Karpas-422 (cell line): Measurements from ENCODE around the gene RXFP4. TPM values are rescaled to one million over a fixed set of nuclear protein-coding genes. Genes with fewer than 3 reads are reported as not detected.

ENCODE experiments used
- DNase-seq: peaks from one replicate; pipeline ENCODE4 v3.0.0-alpha.2; 2015
- H2AFZ ChIP-seq: fragments of 200-600 bp; sonication (generic); 2 replicates; pipeline ENCODE4 v1.6.1; 2014; ENCODE audit warnings: antibody characterized with exemption, low read length, mixed read lengths
- H3K27ac ChIP-seq: fragments of 200-600 bp; sonication (generic); 2 replicates; pipeline ENCODE4 v1.5.1; 2014; ENCODE audit warnings: mild to moderate bottlenecking, low read length, moderate library complexity
- H3K27me3 ChIP-seq: fragments of 200-600 bp; sonication (generic); 2 replicates; pipeline ENCODE4 v1.6.1; 2014; ENCODE audit warnings: low read length, mixed read lengths
- H3K36me3 ChIP-seq: fragments of 200-600 bp; sonication (generic); 2 replicates; pipeline ENCODE4 v1.6.1; 2014; ENCODE audit warnings: low read length, mixed read lengths; ENCODE audit not compliant: insufficient read depth
- H3K4me1 ChIP-seq: fragments of 200-600 bp; sonication (generic); 2 replicates; pipeline ENCODE4 v1.6.1; 2014; ENCODE audit warnings: mild to moderate bottlenecking, low read length, mixed read lengths
- H3K4me2 ChIP-seq: fragments of 200-600 bp; sonication (generic); 2 replicates; pipeline ENCODE4 v1.6.1; 2014; ENCODE audit warnings: low read length, low read depth, mild to moderate bottlenecking; ENCODE audit not compliant: poor library complexity, severe bottlenecking
- H3K4me3 ChIP-seq: fragments of 200-600 bp; sonication (generic); 2 replicates; pipeline ENCODE4 v1.5.1; 2014; ENCODE audit warnings: mild to moderate bottlenecking, antibody characterized with exemption, low read length, mixed read lengths
- H3K79me2 ChIP-seq: fragments of 200-600 bp; sonication (generic); 2 replicates; pipeline ENCODE4 v1.6.1; 2014; ENCODE audit warnings: mild to moderate bottlenecking, low read length, mixed read lengths
- H3K9ac ChIP-seq: fragments of 200-600 bp; sonication (generic); 2 replicates; pipeline ENCODE4 v1.6.0; 2014; ENCODE audit warnings: low read length
- H3K9me2 ChIP-seq: fragments of 200-600 bp; sonication (generic), shearing (Covaris generic); replicated peaks from 2 replicates; pipeline ENCODE4 v1.6.0; 2014; ENCODE audit warnings: mild to moderate bottlenecking, low read length, moderate library complexity; ENCODE audit not compliant: insufficient read depth
- H3K9me3 ChIP-seq: fragments of 300-700, 200-600 bp; sonication (generic); 2 replicates; pipeline ENCODE4 v1.6.1; 2014; ENCODE audit warnings: low read length, mixed read lengths
- H4K20me1 ChIP-seq: fragments of 200-600 bp; sonication (generic); 2 replicates; pipeline ENCODE4 v1.6.1; 2014; ENCODE audit warnings: mild to moderate bottlenecking, antibody characterized with exemption, low read length, low read depth; ENCODE audit not compliant: insufficient read depth
- total RNA-seq: library from RNA; depleted of rRNA; stranded (reverse); fragments of >200 nt; shearing (Covaris generic); gene quantifications from 2 replicates; pipeline ENCODE4 v1.2.3, GENCODE V29; 2014; ENCODE audit warnings: low replicate concordance

The RXFP4 gene
- total RNA-seq, 1 experiment from 2014 or later = not detected

DNA sequence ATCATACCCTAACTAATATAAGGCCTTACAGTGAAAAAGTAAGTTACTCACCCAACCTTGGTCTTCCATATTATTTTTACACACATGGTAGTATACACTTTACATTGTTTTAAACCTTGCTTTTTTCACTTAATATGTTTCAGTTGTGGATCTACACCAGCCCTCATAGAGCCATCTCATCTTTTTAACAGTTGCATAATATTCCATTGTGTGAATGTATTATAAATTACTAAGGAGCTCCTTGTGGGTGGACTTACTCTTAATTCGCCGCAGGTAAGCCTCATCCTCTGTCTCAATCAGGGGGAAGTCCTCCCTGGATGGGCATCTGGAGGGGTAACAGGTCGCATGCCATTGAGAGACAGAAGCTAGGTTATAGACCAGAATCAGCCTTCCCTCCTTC, 13.2 kb downstream of the RXFP4 start:
- no peaks in the 10 kb centered on the region for H4K20me1 ChIP-seq
- no peaks in the 10 kb centered on the region for H3K27me3 ChIP-seq
- no peak for DNase-seq
- H2AFZ ChIP-seq = no peak overlapping the region
- H3K9ac ChIP-seq = no peak overlapping the region
- peaks cover 58% of the 10 kb centered on the region for H3K36me3 ChIP-seq
- no peaks in the 10 kb centered on the region for H3K9me3 ChIP-seq
- H3K27ac ChIP-seq = no peak overlapping the region
- no peaks in the 10 kb centered on the region for H3K9me2 ChIP-seq
- H3K4me1 ChIP-seq = peaks cover 10% of the 10 kb centered on the region
- H3K4me2 ChIP-seq = no peak overlapping the region
- H3K4me3 ChIP-seq = no peak overlapping the region
- peaks cover 8% of the 10 kb centered on the region; the same call in 1 of the 2 replicates for H3K79me2 ChIP-seq

DNA sequence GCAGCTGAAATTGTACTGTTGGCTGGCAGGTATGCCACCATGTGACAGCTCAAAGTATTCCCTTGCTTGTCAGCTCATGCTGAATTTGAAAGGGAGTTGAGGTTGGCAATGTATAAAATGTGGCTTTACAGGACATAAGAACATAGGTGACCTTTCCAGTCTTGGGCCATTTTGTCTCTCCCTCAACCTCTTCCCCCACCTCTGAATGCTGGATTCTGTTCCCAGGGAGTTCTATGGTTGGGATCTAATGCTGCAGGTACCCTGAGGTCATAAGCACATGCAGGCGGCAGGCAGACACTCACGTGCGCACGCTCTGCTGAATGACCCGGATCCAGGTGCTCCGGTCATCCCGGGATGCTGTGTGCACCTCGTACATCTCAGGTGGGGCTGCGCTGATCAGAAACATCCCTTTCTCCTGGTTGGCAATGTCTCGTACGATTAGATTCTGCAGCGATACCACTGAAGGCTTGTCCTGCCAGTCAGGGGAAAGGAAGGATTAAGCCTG, 16.0 kb downstream of the RXFP4 start:
- H3K27ac ChIP-seq = peak overlapping the region; percentile 96; the same call in 1 of the 2 replicates
- H3K4me1 ChIP-seq = peaks cover 38% of the 10 kb centered on the region
- no peak overlapping the region for H3K4me2 ChIP-seq
- 0 out of 2 replicates have a peak, but pooled peaks cover 3% of the 10 kb centered on the region for H4K20me1 ChIP-seq
- H2AFZ ChIP-seq = no peak overlapping the region
- no peaks in the 10 kb centered on the region for H3K9me2 ChIP-seq
- no peaks in the 10 kb centered on the region for H3K27me3 ChIP-seq
- H3K36me3 ChIP-seq = peaks cover 48% of the 10 kb centered on the region
- H3K9me3 ChIP-seq = no peaks in the 10 kb centered on the region
- H3K9ac ChIP-seq = no peak overlapping the region
- DNase-seq = no peak
- H3K4me3 ChIP-seq = no peak overlapping the region
- H3K79me2 ChIP-seq = peaks cover 19% of the 10 kb centered on the region

DNA sequence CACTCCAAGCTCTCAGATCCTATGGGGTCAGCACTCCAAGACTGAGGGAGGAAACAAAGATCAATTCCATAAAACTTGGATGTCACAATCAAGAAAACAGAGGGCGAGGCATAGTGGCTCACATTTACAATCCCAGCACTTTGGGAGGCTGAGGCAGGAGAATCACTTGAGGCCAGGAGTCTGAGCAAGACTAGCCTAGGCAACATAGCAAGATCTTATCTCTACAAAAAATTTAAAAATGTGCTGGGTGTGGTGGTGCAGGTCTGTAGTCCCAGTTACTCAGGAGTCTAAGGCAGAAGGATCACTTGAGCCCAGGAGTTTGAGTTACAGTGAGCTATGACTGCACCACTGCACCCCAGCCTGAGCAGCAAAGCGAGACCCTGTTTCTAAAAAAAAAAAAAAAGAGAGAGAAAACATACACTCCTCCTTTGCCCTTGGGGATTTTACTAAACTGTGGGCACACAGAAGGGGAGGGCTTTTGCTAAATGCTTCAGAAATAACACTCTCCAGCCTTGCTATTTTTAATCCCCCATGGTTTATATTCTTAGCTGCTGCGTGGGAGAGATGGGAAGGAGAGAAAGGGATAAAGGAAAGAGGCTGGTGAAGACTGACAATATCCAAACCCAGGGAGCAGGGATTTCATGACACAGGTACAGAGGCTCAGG, 18.8 kb downstream of the RXFP4 start:
- peak overlapping the region; percentile 55 for H3K4me3 ChIP-seq
- peak overlapping the region; percentile 65 for H3K9ac ChIP-seq
- peaks cover 43% of the 10 kb centered on the region for H3K36me3 ChIP-seq
- H3K27me3 ChIP-seq = no peaks in the 10 kb centered on the region
- H3K4me1 ChIP-seq = peaks cover 52% of the 10 kb centered on the region
- H3K27ac ChIP-seq = peak overlapping the region; percentile 96
- H2AFZ ChIP-seq = no peak overlapping the region
- H3K9me2 ChIP-seq = no peaks in the 10 kb centered on the region
- H3K79me2 ChIP-seq = peaks cover 26% of the 10 kb centered on the region
- peak; percentile 82 for DNase-seq
- H3K9me3 ChIP-seq = no peaks in the 10 kb centered on the region
- peak overlapping the region; percentile 70 for H3K4me2 ChIP-seq
- 0 out of 2 replicates have a peak, but pooled peaks cover 5% of the 10 kb centered on the region for H4K20me1 ChIP-seq

DNA sequence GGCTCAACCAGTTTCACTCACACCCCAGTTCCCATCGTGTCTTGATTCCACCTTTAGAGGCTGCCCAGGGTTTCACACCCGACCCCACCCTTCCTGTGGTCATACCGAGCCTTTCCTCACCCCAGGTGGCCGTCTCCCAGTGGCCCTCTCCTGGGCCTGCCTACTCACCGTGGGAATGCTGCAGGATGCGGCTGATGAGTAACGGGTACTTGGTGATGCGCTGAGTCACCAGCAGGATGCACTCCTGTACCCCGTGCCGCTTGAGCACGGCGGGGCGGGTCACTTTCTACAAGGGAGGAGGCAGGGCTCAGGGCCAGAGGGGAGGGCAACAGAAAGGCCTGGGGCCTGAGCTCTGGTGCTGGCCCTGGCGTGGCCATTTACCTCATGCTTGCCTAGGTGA, 20.5 kb downstream of the RXFP4 start:
- Histone ChIP-seq H3K9me2 (no peaks in the 10 kb centered on the region), H3K27me3 (no peaks in the 10 kb centered on the region), H4K20me1 (peaks cover 10% of the 10 kb centered on the region; the same call in 1 of the 2 replicates), H3K4me1 (peaks cover 54% of the 10 kb centered on the region), H3K79me2 (peaks cover 30% of the 10 kb centered on the region), H2AFZ (no peak overlapping the region), H3K27ac (peak overlapping the region; percentile 96), H3K36me3 (peaks cover 41% of the 10 kb centered on the region), H3K9ac (peak overlapping the region; percentile 14), H3K4me2 (peak overlapping the region; percentile 44), H3K4me3 (no peak overlapping the region), H3K9me3 (no peaks in the 10 kb centered on the region)
- DNase-seq = peak; percentile 66

DNA sequence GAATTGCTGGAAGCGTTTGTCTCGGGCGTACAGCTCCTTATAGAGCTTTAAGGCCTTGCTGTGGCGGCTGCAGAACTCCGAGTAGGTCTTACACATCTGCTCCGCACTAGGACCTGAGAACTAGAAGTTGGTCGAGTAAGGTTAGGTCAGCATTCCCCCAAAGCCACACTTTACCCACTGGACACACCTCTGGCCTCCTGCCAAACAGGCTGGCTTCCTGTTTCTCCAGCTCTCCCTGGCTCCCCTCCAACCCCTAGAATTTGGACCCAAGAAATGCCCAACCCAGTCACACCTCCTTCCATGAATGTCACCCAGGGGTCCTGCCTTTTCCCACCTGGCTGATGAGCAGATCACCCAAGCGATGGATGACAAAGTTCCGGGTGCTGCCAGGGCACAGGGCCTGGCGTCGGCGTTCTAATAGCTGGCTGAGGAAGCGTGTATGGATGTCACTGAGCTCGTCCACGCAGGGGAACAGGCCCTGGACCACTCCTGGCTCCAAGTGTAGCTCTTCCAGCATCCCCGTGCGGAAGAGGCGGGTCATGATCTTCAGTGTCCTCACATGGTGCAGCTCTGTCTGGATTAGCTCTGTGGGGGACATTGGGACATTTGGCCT, 21.3 kb downstream of the RXFP4 start:
- Histone ChIP-seq H2AFZ (no peak overlapping the region), H3K9me2 (no peaks in the 10 kb centered on the region), H3K27me3 (no peaks in the 10 kb centered on the region), H3K4me1 (peaks cover 54% of the 10 kb centered on the region), H3K79me2 (peaks cover 30% of the 10 kb centered on the region), H3K4me3 (no peak overlapping the region), H3K36me3 (peaks cover 35% of the 10 kb centered on the region), H3K9ac (no peak overlapping the region), H3K4me2 (peak overlapping the region; percentile 44), H3K27ac (no peak overlapping the region), H4K20me1 (peaks cover 14% of the 10 kb centered on the region; the same call in 1 of the 2 replicates), H3K9me3 (no peaks in the 10 kb centered on the region)
- no peak for DNase-seq

DNA sequence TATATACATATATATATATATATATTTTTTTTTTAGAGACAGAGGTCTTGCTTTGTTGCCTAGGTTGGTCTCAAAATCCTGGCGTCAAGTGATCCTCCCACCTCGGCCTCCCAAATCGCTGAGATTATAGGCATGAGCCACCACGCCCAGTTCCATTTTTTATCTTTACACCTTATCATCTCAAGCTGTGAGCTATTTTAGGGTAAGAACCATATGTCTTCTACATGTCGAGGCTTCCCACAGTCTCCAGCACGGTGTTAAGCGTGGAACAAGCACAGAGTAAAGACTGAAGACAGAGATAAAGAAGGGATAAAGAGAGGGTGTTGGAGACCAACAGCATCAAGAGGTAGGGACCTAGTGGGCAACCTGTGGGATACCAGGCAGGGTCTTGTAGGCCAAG, 22.8 kb downstream of the RXFP4 start:
- H2AFZ ChIP-seq = no peak overlapping the region
- H4K20me1 ChIP-seq = peaks cover 27% of the 10 kb centered on the region; the same call in 1 of the 2 replicates
- H3K36me3 ChIP-seq = peaks cover 36% of the 10 kb centered on the region
- H3K4me1 ChIP-seq = peaks cover 52% of the 10 kb centered on the region
- H3K9ac ChIP-seq = no peak overlapping the region
- H3K9me2 ChIP-seq = no peaks in the 10 kb centered on the region
- no peaks in the 10 kb centered on the region for H3K9me3 ChIP-seq
- H3K79me2 ChIP-seq = peaks cover 44% of the 10 kb centered on the region
- H3K27me3 ChIP-seq = no peaks in the 10 kb centered on the region
- H3K4me2 ChIP-seq = no peak overlapping the region
- no peak overlapping the region for H3K27ac ChIP-seq
- no peak overlapping the region for H3K4me3 ChIP-seq
- no peak for DNase-seq

DNA sequence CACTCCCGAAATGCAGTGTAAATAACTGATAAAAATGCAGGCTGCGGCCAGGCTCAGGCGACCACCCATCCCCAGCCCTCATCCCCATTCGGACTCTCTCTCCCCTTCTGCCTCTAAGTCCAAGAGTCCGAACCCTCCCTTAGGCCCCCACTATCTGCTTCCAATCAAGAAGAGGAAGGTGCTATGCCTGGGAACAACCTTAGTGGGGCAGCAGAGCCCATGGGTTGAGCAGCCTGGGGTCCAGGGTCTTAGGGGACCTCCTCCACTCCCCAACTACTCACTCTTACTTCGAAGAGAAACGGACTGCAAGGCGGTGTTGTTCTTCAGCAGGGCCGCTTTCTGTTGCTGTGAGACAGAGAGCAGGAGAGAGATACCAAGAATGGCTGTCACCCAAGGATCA, 24.7 kb downstream of the RXFP4 start:
- no peaks in the 10 kb centered on the region for H3K9me2 ChIP-seq
- no peak overlapping the region for H3K27ac ChIP-seq
- DNase-seq = no peak
- H3K9ac ChIP-seq = no peak overlapping the region
- H3K9me3 ChIP-seq = no peaks in the 10 kb centered on the region
- no peak overlapping the region for H3K4me2 ChIP-seq
- H2AFZ ChIP-seq = no peak overlapping the region
- no peak overlapping the region for H3K4me3 ChIP-seq
- H4K20me1 ChIP-seq = peaks cover 36% of the 10 kb centered on the region; the same call in 1 of the 2 replicates
- H3K36me3 ChIP-seq = peaks cover 42% of the 10 kb centered on the region; the same call in 1 of the 2 replicates
- H3K4me1 ChIP-seq = peaks cover 45% of the 10 kb centered on the region
- H3K27me3 ChIP-seq = no peaks in the 10 kb centered on the region
- peaks cover 48% of the 10 kb centered on the region for H3K79me2 ChIP-seq

DNA sequence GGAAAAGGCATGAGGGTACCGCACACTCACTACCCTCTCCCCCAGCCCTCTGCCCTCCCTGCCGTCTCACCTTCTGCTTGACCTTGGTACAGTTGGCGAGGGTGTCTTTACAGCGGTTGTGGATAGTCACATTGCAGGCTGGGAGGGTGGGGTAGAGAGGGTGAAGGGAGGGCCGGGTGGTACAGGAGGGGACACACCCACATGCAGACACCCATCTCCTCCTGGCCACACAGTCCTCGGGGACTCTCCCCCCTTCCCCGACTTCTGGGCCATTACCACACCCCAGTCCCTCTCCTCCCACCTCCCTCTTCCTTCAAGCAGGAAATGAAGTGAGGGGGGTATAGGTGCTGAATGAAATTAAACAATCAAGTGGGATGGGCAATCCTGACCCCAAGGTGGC, 25.3 kb downstream of the RXFP4 start:
- Histone ChIP-seq H3K4me1 (peaks cover 44% of the 10 kb centered on the region), H4K20me1 (peaks cover 36% of the 10 kb centered on the region; the same call in 1 of the 2 replicates), H3K27me3 (no peaks in the 10 kb centered on the region), H3K9me3 (no peaks in the 10 kb centered on the region), H3K4me2 (no peak overlapping the region), H3K36me3 (peaks cover 39% of the 10 kb centered on the region; the same call in 1 of the 2 replicates), H3K9ac (no peak overlapping the region), H3K27ac (no peak overlapping the region), H3K79me2 (peaks cover 53% of the 10 kb centered on the region), H3K4me3 (no peak overlapping the region), H3K9me2 (no peaks in the 10 kb centered on the region), H2AFZ (no peak overlapping the region)
- DNase-seq = no peak
